Endothelial cell of umbilical vein (primary cell): Measurements from ENCODE around the gene SLC27A2. TPM values are rescaled to one million over a fixed set of nuclear protein-coding genes. Genes with fewer than 3 reads are reported as not detected.

Source experiments
- BruUV-seq: library from RNA; stranded (reverse); fragments of 400-500 nt; replicated peaks from 2 replicates; lab custom pipeline; 2021; lab: Mats Ljungman, UMichigan
- CTCF ChIA-PET: fragments of 300-600, 350-600 bp; sonication (Branson Sonifier 250); formaldehyde crosslinking; loops from one replicate; lab custom pipeline; 2021; ENCODE audit warnings: antibody characterized with exemption, inconsistent platforms; lab: Charles Lee
- POLR2A ChIA-PET: fragments of 300-600, 350-600 bp; sonication (Branson Sonifier 250); formaldehyde crosslinking; loops from one replicate; lab custom pipeline; 2021; ENCODE audit warnings: antibody characterized with exemption, inconsistent platforms; lab: Charles Lee
- DNase-seq: peaks from one replicate; pipeline ENCODE4 v3.0.0-alpha.2; 2011; ENCODE audit warnings: low read depth, low spot score
- FAIRE-seq: peaks from 2 replicates; lab custom pipeline; 2011; peaks lifted over from hg19 to GRCh38; lab: Jason Lieb, UNC
- H2AFZ ChIP-seq: 2 replicates; pipeline ENCODE4 v1.6.0; 2012; ENCODE audit warnings: low read depth, low read length, control low read depth, inconsistent platforms
- H3K27ac ChIP-seq: 2 replicates; pipeline ENCODE4 v1.5.1; 2011; ENCODE audit warnings: low read depth, mild to moderate bottlenecking, control low read depth, low read length, moderate library complexity; ENCODE audit not compliant: insufficient read depth
- H3K27me3 ChIP-seq, 2 experiments: 2 replicates each; pipeline versions ENCODE4 v1.6.0 to v1.6.1; 2011; ENCODE audit warnings: low read length in 2 of 2, mixed read lengths in 1 of 2; ENCODE audit not compliant: control insufficient read depth in 2 of 2, insufficient read depth in 2 of 2
- H3K36me3 ChIP-seq, 2 experiments: 2 replicates in 1 of 2; 3 replicates in 1 of 2; pipeline ENCODE4 v1.5.1; 2011; ENCODE audit warnings: low read length in 2 of 2, mild to moderate bottlenecking in 1 of 2, moderate library complexity in 1 of 2; ENCODE audit not compliant: control insufficient read depth in 2 of 2, insufficient read depth in 2 of 2; ENCODE audit errors: extremely low read depth in 1 of 2
- H3K4me1 ChIP-seq: 3 replicates; pipeline ENCODE4 v1.5.1; 2011; ENCODE audit warnings: mild to moderate bottlenecking, low read length; ENCODE audit not compliant: control insufficient read depth, insufficient read depth; ENCODE audit errors: extremely low read depth
- H3K4me2 ChIP-seq: 2 replicates; pipeline ENCODE4 v1.6.1; 2011; ENCODE audit warnings: low read length, control low read depth, mixed read lengths; ENCODE audit not compliant: insufficient read depth
- H3K4me3 ChIP-seq, 3 experiments: fragments of 200-600 bp in 1 of 3; sonication (generic), shearing (Covaris generic) in 1 of 3; replicated peaks in 1 of 3; 2 replicates each; pipeline ENCODE4 v1.5.1; 2011 to 2016; ENCODE audit warnings: control low read depth in 3 of 3, low read length in 3 of 3, mild to moderate bottlenecking in 2 of 3, inconsistent platforms in 1 of 3, low read depth in 1 of 3, moderate library complexity in 1 of 3; ENCODE audit not compliant: insufficient read depth in 1 of 3
- H3K79me2 ChIP-seq: 2 replicates; pipeline ENCODE4 v1.6.0; 2012; ENCODE audit warnings: low read length, inconsistent platforms; ENCODE audit not compliant: control insufficient read depth, insufficient read depth
- H3K9ac ChIP-seq: replicated peaks from 2 replicates; pipeline ENCODE3; 2011; ENCODE audit warnings: low read length, control low read depth; ENCODE audit not compliant: insufficient read depth; ENCODE audit errors: extremely low read depth
- H3K9me1 ChIP-seq: replicated peaks from 3 replicates; pipeline ENCODE4 v1.6.0; 2011; ENCODE audit warnings: mild to moderate bottlenecking, low read length; ENCODE audit not compliant: control insufficient read depth, insufficient read depth; ENCODE audit errors: extremely low read depth
- H3K9me3 ChIP-seq: replicated peaks from 2 replicates; pipeline ENCODE4 v1.5.1; 2012; ENCODE audit warnings: low read length, inconsistent platforms; ENCODE audit not compliant: control insufficient read depth, insufficient read depth
- H4K20me1 ChIP-seq: replicated peaks from 2 replicates; pipeline ENCODE3; 2011; ENCODE audit warnings: mild to moderate bottlenecking, low read length; ENCODE audit not compliant: control insufficient read depth, insufficient read depth; ENCODE audit errors: extremely low read depth
- CTCF ChIP-seq, 2 donors: IDR thresholded peaks; 1 replicate in 1 of 2; 2 replicates in 1 of 2; pipeline ENCODE4 v1.5.1; 2011; ENCODE audit warnings: low read length in 2 of 2, mild to moderate bottlenecking in 2 of 2, moderate library complexity in 2 of 2, control low read depth in 1 of 2, inconsistent platforms in 1 of 2, low read depth in 1 of 2; ENCODE audit not compliant: insufficient read depth in 1 of 2; ENCODE audit errors: extremely low read depth in 1 of 2
- EZH2 ChIP-seq: IDR thresholded peaks from 2 replicates; pipeline ENCODE4 v1.6.1; 2012; ENCODE audit warnings: borderline replicate concordance, low read depth, mild to moderate bottlenecking, moderate library complexity, low read length, inconsistent platforms; ENCODE audit not compliant: severe bottlenecking
- FOS ChIP-seq: IDR thresholded peaks from 2 replicates; pipeline ENCODE4 v1.6.1; 2011; ENCODE audit warnings: mild to moderate bottlenecking, low read length, moderate library complexity, borderline replicate concordance; ENCODE audit not compliant: insufficient read depth
- GATA2 ChIP-seq: IDR thresholded peaks from 2 replicates; pipeline ENCODE4 v1.7.0; 2011; ENCODE audit warnings: low read depth, mild to moderate bottlenecking, moderate library complexity, mixed read lengths, low read length; ENCODE audit not compliant: insufficient read length, insufficient read depth
- JUN ChIP-seq: IDR thresholded peaks from 2 replicates; pipeline ENCODE4 v1.6.1; 2011; ENCODE audit warnings: borderline replicate concordance, low read depth; ENCODE audit not compliant: insufficient read length, insufficient read depth
- MAX ChIP-seq: IDR thresholded peaks from 2 replicates; pipeline ENCODE4 v1.6.1; 2011; ENCODE audit not compliant: insufficient read depth, insufficient read length
- MYC ChIP-seq: IDR thresholded peaks from one replicate; pipeline ENCODE4 v1.6.1; 2011; ENCODE audit warnings: mild to moderate bottlenecking, low read depth, low read length
- POLR2A ChIP-seq: IDR thresholded peaks from 2 replicates; pipeline ENCODE4 v1.6.1; 2012; ENCODE audit warnings: low read depth, mild to moderate bottlenecking, control low read depth, low read length
- POLR2AphosphoS5 ChIP-seq: IDR thresholded peaks from 2 replicates; pipeline ENCODE4 v1.6.1; 2012; ENCODE audit warnings: low read depth, mild to moderate bottlenecking, control low read depth, low read length, moderate library complexity; ENCODE audit not compliant: insufficient read depth
- dilution Hi-C: fragments of 300-500 bp; cut with MboI; formaldehyde crosslinking; loops from one replicate; pipeline ENCODE4 v1.15.0; 2019; ENCODE audit warnings: low sequenced_read_pairs; ENCODE audit not compliant: extremely low pct_ligation_motif_present
- intact Hi-C: fragments of 100-400 bp; cut with micrococcal nuclease; formaldehyde crosslinking; loops from one replicate; pipeline ENCODE4 v1.10.0; 2022
- polyA plus RNA-seq, 4 experiments: library from polyadenylated mRNA; depleted of rRNA in 3 of 4; stranded (reverse) in 3 of 4; unstranded in 1 of 4; fragments of >200 nt; gene quantifications; 2 replicates each; pipeline versions ENCODE4 v1.2.1 to v1.2.3, GENCODE V29; 2011 to 2012; ENCODE audit warnings: missing spikeins in 1 of 4
- total RNA-seq: library from RNA; stranded (reverse); gene quantifications from 2 replicates; pipeline ENCODE4 v1.2.3, GENCODE V29; 2021

SLC27A2 gene
- total and polyA plus RNA-seq, 2 donors (not counting 3 experiments of a cell fraction or from before 2014, with no cell fraction given) = not detected

- intact Hi-C loops = no loop called here
Observed at GRCh38 chr15:50137893-50138292, 44.1 kb upstream of the SLC27A2 start.

More at GRCh38 chr15:50137893-50138292, 44.1 kb upstream of the SLC27A2 start:
- Histone ChIP-seq H3K79me2 (no peaks in the 10 kb centered on the region), H3K9me1 (no peaks in the 10 kb centered on the region), H3K36me3 (no peaks in the 10 kb centered on the region), H3K4me3 (no peak overlapping the region), H3K9me3 (no peaks in the 10 kb centered on the region), H3K27me3 (peaks cover 0 to 1% of the 10 kb centered on the region in 2 experiments), H3K4me1 (peaks cover 7% of the 10 kb centered on the region), H2AFZ (no peak overlapping the region), H3K4me2 (no peak overlapping the region), H3K9ac (no peak overlapping the region), H3K27ac (no peak overlapping the region), H4K20me1 (no peaks in the 10 kb centered on the region)
- dilution Hi-C loops = no loop called here
- no peak for FAIRE-seq
- DNase-seq = no peak
- ChIA-PET CTCF (interaction anchor here (0.9 kb wide), 2 partner anchors 10 to 135 kb away, joined by 3 to 4 read pairs; no protein-coding TSS in a partner anchor), POLR2A (no interaction called here)
- BruUV-seq = no TSS peak
- TF ChIP-seq JUN = no peak
- TF ChIP-seq FOS = no peak
- no peak for TF ChIP-seq MAX
- TF ChIP-seq POLR2AphosphoS5 = no peak
- no peak for TF ChIP-seq EZH2
- TF ChIP-seq POLR2A = no peak
- TF ChIP-seq GATA2 = no peak
- TF ChIP-seq MYC = no peak
- TF ChIP-seq CTCF (IDR thresholded peaks at IDR 0.05; ENCODE audit: extremely low read depth in 1 of 2, insufficient read depth in 1 of 2, low read depth in 1 of 2, low read length in 2 of 2) = no peak
